ENCODE data around the gene TMCO1. TPM values are rescaled to one million over a fixed set of nuclear protein-coding genes. Genes with fewer than 3 reads are reported as not detected.

The TMCO1 gene
- total RNA-seq: 71.9 TPM

GRCh38 chr1:165768513-165769394, at the start of gene TMCO1:
Gene TMCO1 (minus strand): TSS chr1:165768868. CDS start chr1:165768751, 117 bp downstream.

GRCh38 chr1:165697881-165698760, 70.5 kb downstream of the TMCO1 start, which contains the start of gene ALDH9A1:
Gene ALDH9A1 (minus strand): TSS chr1:165698562. CDS start chr1:165698558, 4 bp downstream.

Other genes with a start within 250 kb of the TMCO1 start
- 0.27 TPM for gene LRRC52, start 224.9 kb downstream of the TMCO1 start, total RNA-seq
- gene MGST3, start 137.6 kb downstream of the TMCO1 start, total RNA-seq: 73.8 TPM
- gene ALDH9A1, start 70.3 kb downstream of the TMCO1 start, total RNA-seq: 77.0 TPM
- gene UCK2, start 58.7 kb upstream of the TMCO1 start, total RNA-seq: 38.0 TPM

Measured in camera-type eye (tissue), 1 donor.